Activated CD4-positive, CD25-positive, alpha-beta regulatory T cell (primary cell): Measurements from ENCODE around the gene TRAPPC3.

Source experiments
- DNase-seq, 4 experiments: peaks; one replicate each; lab custom pipeline; 2025; lab: John Stamatoyannopoulos, UW

Gene TRAPPC3

GRCh38 chr1:36098650-36099365 lies 50.5 kb downstream of the TRAPPC3 start:
- no peak for DNase-seq

- DNase-seq = no peak
These were observed 51.3 kb downstream of the TRAPPC3 start for GRCh38 chr1:36097693-36098585.

GRCh38 chr1:36096500-36097432 lies 52.5 kb downstream of the TRAPPC3 start:
- no peak for DNase-seq

- DNase-seq = no peak
These were observed 53.4 kb downstream of the TRAPPC3 start for GRCh38 chr1:36095760-36096405.

- no peak for DNase-seq
These were observed 54.6 kb downstream of the TRAPPC3 start for GRCh38 chr1:36094621-36095061.

GRCh38 chr1:36093929-36094328 lies 55.4 kb downstream of the TRAPPC3 start:
- no peak for DNase-seq

- DNase-seq = no peak
These were observed 56.1 kb downstream of the TRAPPC3 start for GRCh38 chr1:36093226-36093625.

GRCh38 chr1:36092798-36093185 lies 56.5 kb downstream of the TRAPPC3 start:
- DNase-seq = no peak

GRCh38 chr1:36092166-36092797 lies 57.0 kb downstream of the TRAPPC3 start:
- no peak for DNase-seq

GRCh38 chr1:36091698-36092097 lies 57.6 kb downstream of the TRAPPC3 start:
- DNase-seq = no peak

- DNase-seq = no peak
These were observed 58.1 kb downstream of the TRAPPC3 start for GRCh38 chr1:36091141-36091540.

GRCh38 chr1:36089393-36090121 lies 59.7 kb downstream of the TRAPPC3 start:
- DNase-seq = no peak

- DNase-seq = peak; percentile 76 to 83 (median 80)
These were observed 60.5 kb downstream of the TRAPPC3 start, which contains the start of gene ADPRS for GRCh38 chr1:36088577-36089392. TSS of gene ADPRS (plus strand) at chr1:36088892. CDS start at chr1:36088905, 13 bp downstream.

GRCh38 chr1:36088265-36088576 lies 61.1 kb downstream of the TRAPPC3 start:
- no peak for DNase-seq

GRCh38 chr1:36087233-36088123 lies 61.8 kb downstream of the TRAPPC3 start:
- no peak for DNase-seq
